Endothelial cell of umbilical vein (primary cell): ENCODE results near the gene MCC. TPM values are rescaled to one million over a fixed set of nuclear protein-coding genes. Genes with fewer than 3 reads are reported as not detected.

Source experiments
- BruUV-seq: library from RNA; stranded (reverse); fragments of 400-500 nt; replicated peaks from 2 replicates; lab custom pipeline; 2021; lab: Mats Ljungman, UMichigan
- CTCF ChIA-PET: fragments of 300-600, 350-600 bp; sonication (Branson Sonifier 250); formaldehyde crosslinking; loops from one replicate; lab custom pipeline; 2021; ENCODE audit warnings: antibody characterized with exemption, inconsistent platforms; lab: Charles Lee
- POLR2A ChIA-PET: fragments of 300-600, 350-600 bp; sonication (Branson Sonifier 250); formaldehyde crosslinking; loops from one replicate; lab custom pipeline; 2021; ENCODE audit warnings: antibody characterized with exemption, inconsistent platforms; lab: Charles Lee
- DNase-seq: peaks from one replicate; pipeline ENCODE4 v3.0.0-alpha.2; 2011; ENCODE audit warnings: low read depth, low spot score
- FAIRE-seq: peaks from 2 replicates; lab custom pipeline; 2011; peaks lifted over from hg19 to GRCh38; lab: Jason Lieb, UNC
- H2AFZ ChIP-seq: 2 replicates; pipeline ENCODE4 v1.6.0; 2012; ENCODE audit warnings: low read depth, low read length, control low read depth, inconsistent platforms
- H3K27ac ChIP-seq: 2 replicates; pipeline ENCODE4 v1.5.1; 2011; ENCODE audit warnings: low read depth, mild to moderate bottlenecking, control low read depth, low read length, moderate library complexity; ENCODE audit not compliant: insufficient read depth
- H3K27me3 ChIP-seq, 2 experiments: 2 replicates each; pipeline versions ENCODE4 v1.6.0 to v1.6.1; 2011; ENCODE audit warnings: low read length in 2 of 2, mixed read lengths in 1 of 2; ENCODE audit not compliant: control insufficient read depth in 2 of 2, insufficient read depth in 2 of 2
- H3K36me3 ChIP-seq, 2 experiments: 2 replicates in 1 of 2; 3 replicates in 1 of 2; pipeline ENCODE4 v1.5.1; 2011; ENCODE audit warnings: low read length in 2 of 2, mild to moderate bottlenecking in 1 of 2, moderate library complexity in 1 of 2; ENCODE audit not compliant: control insufficient read depth in 2 of 2, insufficient read depth in 2 of 2; ENCODE audit errors: extremely low read depth in 1 of 2
- H3K4me1 ChIP-seq: 3 replicates; pipeline ENCODE4 v1.5.1; 2011; ENCODE audit warnings: mild to moderate bottlenecking, low read length; ENCODE audit not compliant: control insufficient read depth, insufficient read depth; ENCODE audit errors: extremely low read depth
- H3K4me2 ChIP-seq: 2 replicates; pipeline ENCODE4 v1.6.1; 2011; ENCODE audit warnings: low read length, control low read depth, mixed read lengths; ENCODE audit not compliant: insufficient read depth
- H3K4me3 ChIP-seq, 3 experiments: fragments of 200-600 bp in 1 of 3; sonication (generic), shearing (Covaris generic) in 1 of 3; replicated peaks in 1 of 3; 2 replicates each; pipeline ENCODE4 v1.5.1; 2011 to 2016; ENCODE audit warnings: control low read depth in 3 of 3, low read length in 3 of 3, mild to moderate bottlenecking in 2 of 3, inconsistent platforms in 1 of 3, low read depth in 1 of 3, moderate library complexity in 1 of 3; ENCODE audit not compliant: insufficient read depth in 1 of 3
- H3K79me2 ChIP-seq: 2 replicates; pipeline ENCODE4 v1.6.0; 2012; ENCODE audit warnings: low read length, inconsistent platforms; ENCODE audit not compliant: control insufficient read depth, insufficient read depth
- H3K9ac ChIP-seq: replicated peaks from 2 replicates; pipeline ENCODE3; 2011; ENCODE audit warnings: low read length, control low read depth; ENCODE audit not compliant: insufficient read depth; ENCODE audit errors: extremely low read depth
- H3K9me1 ChIP-seq: replicated peaks from 3 replicates; pipeline ENCODE4 v1.6.0; 2011; ENCODE audit warnings: mild to moderate bottlenecking, low read length; ENCODE audit not compliant: control insufficient read depth, insufficient read depth; ENCODE audit errors: extremely low read depth
- H3K9me3 ChIP-seq: replicated peaks from 2 replicates; pipeline ENCODE4 v1.5.1; 2012; ENCODE audit warnings: low read length, inconsistent platforms; ENCODE audit not compliant: control insufficient read depth, insufficient read depth
- H4K20me1 ChIP-seq: replicated peaks from 2 replicates; pipeline ENCODE3; 2011; ENCODE audit warnings: mild to moderate bottlenecking, low read length; ENCODE audit not compliant: control insufficient read depth, insufficient read depth; ENCODE audit errors: extremely low read depth
- CTCF ChIP-seq, 2 donors: IDR thresholded peaks; 1 replicate in 1 of 2; 2 replicates in 1 of 2; pipeline ENCODE4 v1.5.1; 2011; ENCODE audit warnings: low read length in 2 of 2, mild to moderate bottlenecking in 2 of 2, moderate library complexity in 2 of 2, control low read depth in 1 of 2, inconsistent platforms in 1 of 2, low read depth in 1 of 2; ENCODE audit not compliant: insufficient read depth in 1 of 2; ENCODE audit errors: extremely low read depth in 1 of 2
- EZH2 ChIP-seq: IDR thresholded peaks from 2 replicates; pipeline ENCODE4 v1.6.1; 2012; ENCODE audit warnings: borderline replicate concordance, low read depth, mild to moderate bottlenecking, moderate library complexity, low read length, inconsistent platforms; ENCODE audit not compliant: severe bottlenecking
- FOS ChIP-seq: IDR thresholded peaks from 2 replicates; pipeline ENCODE4 v1.6.1; 2011; ENCODE audit warnings: mild to moderate bottlenecking, low read length, moderate library complexity, borderline replicate concordance; ENCODE audit not compliant: insufficient read depth
- JUN ChIP-seq: IDR thresholded peaks from 2 replicates; pipeline ENCODE4 v1.6.1; 2011; ENCODE audit warnings: borderline replicate concordance, low read depth; ENCODE audit not compliant: insufficient read length, insufficient read depth
- MYC ChIP-seq: IDR thresholded peaks from one replicate; pipeline ENCODE4 v1.6.1; 2011; ENCODE audit warnings: mild to moderate bottlenecking, low read depth, low read length
- POLR2A ChIP-seq: IDR thresholded peaks from 2 replicates; pipeline ENCODE4 v1.6.1; 2012; ENCODE audit warnings: low read depth, mild to moderate bottlenecking, control low read depth, low read length
- dilution Hi-C: fragments of 300-500 bp; cut with MboI; formaldehyde crosslinking; loops from one replicate; pipeline ENCODE4 v1.15.0; 2019; ENCODE audit warnings: low sequenced_read_pairs; ENCODE audit not compliant: extremely low pct_ligation_motif_present
- intact Hi-C: fragments of 100-400 bp; cut with micrococcal nuclease; formaldehyde crosslinking; loops from one replicate; pipeline ENCODE4 v1.10.0; 2022
- polyA plus RNA-seq, 4 experiments: library from polyadenylated mRNA; depleted of rRNA in 3 of 4; stranded (reverse) in 3 of 4; unstranded in 1 of 4; fragments of >200 nt; gene quantifications; 2 replicates each; pipeline versions ENCODE4 v1.2.1 to v1.2.3, GENCODE V29; 2011 to 2012; ENCODE audit warnings: missing spikeins in 1 of 4
- total RNA-seq: library from RNA; stranded (reverse); gene quantifications from 2 replicates; pipeline ENCODE4 v1.2.3, GENCODE V29; 2021
- TF ChIP-seq, protein P1 (sequence below): IDR thresholded peaks from 2 replicates; pipeline ENCODE4 v1.6.1; 2011; ENCODE audit not compliant: insufficient read depth, insufficient read length

The MCC gene
- total and polyA plus RNA-seq, 2 donors (not counting 3 experiments of a cell fraction or from before 2014, with no cell fraction given): 6.9 to 27.5 TPM

- no TSS peak for BruUV-seq
- POLR2A ChIA-PET: no interaction called here
- no peaks in the 10 kb centered on the region for H4K20me1 ChIP-seq
- intact Hi-C loops: no loop called here
- H3K9me3 ChIP-seq: no peaks in the 10 kb centered on the region
- no peaks in the 10 kb centered on the region for H3K27me3 ChIP-seq
- dilution Hi-C loops: no loop called here
- H3K4me2 ChIP-seq: no peak overlapping the region
- H3K27ac ChIP-seq: no peak overlapping the region
- no peaks in the 10 kb centered on the region for H3K36me3 ChIP-seq
- FAIRE-seq (no peak), DNase-seq (no peak)
- no peaks in the 10 kb centered on the region for H3K4me1 ChIP-seq
- H3K79me2 ChIP-seq: no peaks in the 10 kb centered on the region
- no peak overlapping the region for H3K9ac ChIP-seq
- CTCF ChIA-PET: interaction anchor here (1.4 to 1.6 kb wide), 2 partner anchors 13 to 343 kb away, joined by 3 read pairs; no protein-coding TSS in a partner anchor
- TF ChIP-seq POLR2A (no peak), CTCF (IDR thresholded peaks at IDR 0.05; ENCODE audit: extremely low read depth in 1 of 2, insufficient read depth in 1 of 2, low read depth in 1 of 2, low read length in 2 of 2) (no peak), JUN (no peak), MYC (no peak), EZH2 (no peak)
- TF ChIP-seq, protein P1, sequence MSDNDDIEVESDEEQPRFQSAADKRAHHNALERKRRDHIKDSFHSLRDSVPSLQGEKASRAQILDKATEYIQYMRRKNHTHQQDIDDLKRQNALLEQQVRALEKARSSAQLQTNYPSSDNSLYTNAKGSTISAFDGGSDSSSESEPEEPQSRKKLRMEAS: no peak
- H3K4me3 ChIP-seq: no peak overlapping the region
- no peak overlapping the region for H2AFZ ChIP-seq
- no peaks in the 10 kb centered on the region for H3K9me1 ChIP-seq
Observed at GRCh38 chr5:113262674-113263073, 225.6 kb downstream of the MCC start.

DNA sequence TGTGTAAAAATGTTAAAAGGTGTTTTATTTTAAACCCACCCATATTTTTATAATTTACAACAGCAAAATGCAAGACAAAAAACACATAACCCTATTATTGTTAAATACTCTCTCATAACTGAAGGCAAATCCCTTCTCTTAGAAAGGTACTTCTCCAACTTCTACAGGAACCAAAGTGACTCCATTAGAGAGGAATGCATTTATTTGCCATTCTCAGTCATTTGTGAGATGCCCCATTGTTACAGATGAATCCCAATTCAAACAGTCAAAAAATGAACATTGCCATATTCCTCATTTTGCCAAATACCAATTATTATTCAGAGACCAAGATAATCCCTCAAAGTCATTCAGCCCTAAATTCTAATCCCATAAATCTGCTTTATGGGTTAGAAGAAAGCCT lies 229.2 kb downstream of the MCC start:
- Histone ChIP-seq H3K79me2 (no peaks in the 10 kb centered on the region), H3K4me1 (no peaks in the 10 kb centered on the region), H3K4me2 (no peak overlapping the region), H3K4me3 (no peak overlapping the region), H3K27me3 (no peaks in the 10 kb centered on the region), H3K9me1 (no peaks in the 10 kb centered on the region), H3K9me3 (no peaks in the 10 kb centered on the region), H2AFZ (no peak overlapping the region), H3K9ac (no peak overlapping the region), H3K27ac (no peak overlapping the region), H3K36me3 (no peaks in the 10 kb centered on the region), H4K20me1 (no peaks in the 10 kb centered on the region)
- FAIRE-seq (no peak), DNase-seq (no peak)
- dilution Hi-C loops: no loop called here
- intact Hi-C loops: no loop called here
- ChIA-PET CTCF (interaction anchor here (2.0 kb wide), 1 partner anchor 10 kb away, joined by 6 read pairs; no protein-coding TSS in a partner anchor), POLR2A (no interaction called here)
- BruUV-seq: no TSS peak
- no peak for TF ChIP-seq FOS
- TF ChIP-seq JUN: no peak
- no peak for TF ChIP-seq POLR2A
- TF ChIP-seq EZH2: no peak
